Sigmoid colon (tissue), 7 donors: Measurements from ENCODE around the gene NUDT14. TPM values are rescaled to one million over a fixed set of nuclear protein-coding genes. Genes with fewer than 3 reads are reported as not detected.

Source experiments
- DNase-seq: peaks from one replicate; pipeline ENCODE4 v3.0.0-alpha.2; 2019
- H3K27ac ChIP-seq, 4 donors: fragments of 200-600 bp; sonication (generic); one replicate each; pipeline ENCODE4 v1.5.1; 2016 to 2019; ENCODE audit warnings: mild to moderate bottlenecking in 1 of 4
- H3K27me3 ChIP-seq, 3 donors: fragments of 200-600 bp; sonication (generic); one replicate each; pipeline ENCODE4 v1.5.1; 2019; ENCODE audit warnings: mild to moderate bottlenecking in 1 of 3
- H3K36me3 ChIP-seq, 4 donors: fragments of 200-600 bp; sonication (generic); one replicate each; pipeline ENCODE4 v1.5.1; 2016 to 2019
- H3K4me1 ChIP-seq, 4 donors: fragments of 200-600 bp; sonication (generic); one replicate each; pipeline ENCODE4 v1.5.1; 2017 to 2019
- H3K4me3 ChIP-seq, 4 donors: fragments of 200-600 bp; sonication (generic); one replicate each; pipeline ENCODE4 v1.5.1; 2017 to 2019; ENCODE audit warnings: mild to moderate bottlenecking in 2 of 4, moderate library complexity in 1 of 4
- H3K9me3 ChIP-seq, 4 donors: fragments of 200-600 bp in 3 of 4; sonication (generic) in 3 of 4; one replicate each; pipeline versions ENCODE4 v1.5.1 to v1.6.1; 2013 to 2019
- CTCF ChIP-seq, 4 experiments: fragments of 450-650 bp in 3 of 4; fragments of 200-600 bp in 1 of 4; IDR thresholded peaks; one replicate each; pipeline ENCODE4 v1.5.1; 2016 to 2019; ENCODE audit warnings: antibody characterized with exemption in 4 of 4, mild to moderate bottlenecking in 3 of 4, moderate library complexity in 2 of 4
- EP300 ChIP-seq, 4 donors: sonication (generic); formaldehyde crosslinking; IDR thresholded peaks; one replicate each; pipeline ENCODE4 v1.6.1; 2017; ENCODE audit warnings: antibody characterized with exemption in 4 of 4
- POLR2A ChIP-seq, 2 donors: fragments of 450-650 bp; IDR thresholded peaks; one replicate each; pipeline ENCODE4 v1.6.1; 2016; ENCODE audit warnings: antibody characterized with exemption in 2 of 2, mild to moderate bottlenecking in 2 of 2, moderate library complexity in 2 of 2
- POLR2AphosphoS5 ChIP-seq, 4 donors: sonication (generic); formaldehyde crosslinking; IDR thresholded peaks; one replicate each; pipeline ENCODE4 v1.6.1; 2017; ENCODE audit warnings: antibody characterized with exemption in 4 of 4
- WGBS, 2 donors: extraction: QIAGEN DNeasy Blood & Tissue Kit; methylation state at CpG; one replicate each; pipeline ENCODE4 v1.1.7; 2013; 5-methylcytosine and 5-hydroxymethylcytosine counted together
- intact Hi-C: fragments of 100-400 bp; cut with DNase I; formaldehyde crosslinking; loops from one replicate; pipeline ENCODE4 v1.15.1; 2023
- polyA plus RNA-seq, 3 donors: library from polyadenylated mRNA; stranded (reverse); fragments of 200-250 nt; gene quantifications; one replicate each; pipeline ENCODE4 v1.2.3, GENCODE V29; 2013
- total RNA-seq, 4 donors: library from RNA; depleted of rRNA; stranded (reverse); fragments of >200 nt; gene quantifications; one replicate each; pipeline ENCODE4 v1.1.0, GENCODE V29; 2016
- donor health status: healthy with polysubstance abuse.
- donor health status: Bipolar disorder and iron deficiency.
- donor health status: healthy.

Gene NUDT14
- total and polyA plus RNA-seq, 7 donors: 4.1 to 47.4 (median 10.5) TPM

- Histone ChIP-seq H3K27me3 (peaks cover 0 to 28% (median 12%) of the 10 kb centered on the region in 3 donors), H3K27ac (no peak overlapping the region), H3K4me1 (peaks cover 0 to 3% (median 2%) of the 10 kb centered on the region in 4 donors), H3K9me3 (no peaks in the 10 kb centered on the region), H3K36me3 (no peaks in the 10 kb centered on the region), H3K4me3 (no peak overlapping the region)
- WGBS, 2 donors: 88 to 92% methylated on average over 10 of the region's 10 CpGs
- no peak for DNase-seq
- intact Hi-C loops: no loop called here
- no peak for TF ChIP-seq EP300 (IDR thresholded peaks at IDR 0.05)
- no peak for TF ChIP-seq POLR2A (IDR thresholded peaks at IDR 0.05)
- TF ChIP-seq POLR2AphosphoS5 (IDR thresholded peaks at IDR 0.05): no peak
- no peak for TF ChIP-seq CTCF (IDR thresholded peaks at IDR 0.05)
Observed at GRCh38 chr14:105161964-105162668, 19.0 kb downstream of the NUDT14 start.

GRCh38 chr14:105161309-105161708 lies 19.8 kb downstream of the NUDT14 start:
- Histone ChIP-seq H3K27me3 (peaks cover 0 to 20% (median 4%) of the 10 kb centered on the region in 3 donors), H3K9me3 (no peaks in the 10 kb centered on the region), H3K36me3 (no peaks in the 10 kb centered on the region), H3K4me3 (no peak overlapping the region), H3K27ac (no peak overlapping the region), H3K4me1 (no peaks in the 10 kb centered on the region)
- WGBS, 2 donors: 64 to 78% methylated on average over 15 of the region's 15 CpGs
- no peak for TF ChIP-seq EP300 (IDR thresholded peaks at IDR 0.05)
- TF ChIP-seq CTCF (IDR thresholded peaks at IDR 0.05): no peak
- no peak for TF ChIP-seq POLR2AphosphoS5 (IDR thresholded peaks at IDR 0.05)
- TF ChIP-seq POLR2A (IDR thresholded peaks at IDR 0.05): no peak
- DNase-seq: no peak
- intact Hi-C loops: no loop called here

- Histone ChIP-seq H3K36me3 (no peaks in the 10 kb centered on the region), H3K4me3 (no peak overlapping the region), H3K9me3 (no peaks in the 10 kb centered on the region), H3K4me1 (no peaks in the 10 kb centered on the region), H3K27me3 (peaks cover 0 to 15% (median 0%) of the 10 kb centered on the region in 3 donors), H3K27ac (no peak overlapping the region)
- intact Hi-C loops: no loop called here
- TF ChIP-seq POLR2AphosphoS5 (IDR thresholded peaks at IDR 0.05) (no peak), EP300 (IDR thresholded peaks at IDR 0.05) (no peak), CTCF (IDR thresholded peaks at IDR 0.05) (no peak)
- 63 to 83% methylated on average over 12 of the region's 12 CpGs for WGBS, 2 donors
- no peak for DNase-seq
Observed at GRCh38 chr14:105160776-105161175, 20.3 kb downstream of the NUDT14 start.

GRCh38 chr14:105159344-105159743 lies 21.8 kb downstream of the NUDT14 start:
- H3K4me1 ChIP-seq: no peaks in the 10 kb centered on the region
- H3K27ac ChIP-seq: no peak overlapping the region
- no peak for TF ChIP-seq POLR2AphosphoS5 (IDR thresholded peaks at IDR 0.05)
- no peak for TF ChIP-seq EP300 (IDR thresholded peaks at IDR 0.05)
- TF ChIP-seq CTCF (IDR thresholded peaks at IDR 0.05): no peak
- TF ChIP-seq POLR2A (IDR thresholded peaks at IDR 0.05): no peak
- DNase-seq: no peak
- intact Hi-C loops: no loop called here
- H3K36me3 ChIP-seq: no peaks in the 10 kb centered on the region
- no peaks in the 10 kb centered on the region for H3K9me3 ChIP-seq
- H3K4me3 ChIP-seq: no peak overlapping the region
- WGBS, 2 donors: 83 to 84% methylated on average over 14 of the region's 14 CpGs
- peaks cover 0 to under 1% (median 0%) of the 10 kb centered on the region in 3 donors for H3K27me3 ChIP-seq

- H3K27ac ChIP-seq: no peak overlapping the region
- no peaks in the 10 kb centered on the region for H3K9me3 ChIP-seq
- intact Hi-C loops: no loop called here
- no peak for DNase-seq
- no peaks in the 10 kb centered on the region for H3K27me3 ChIP-seq
- H3K4me3 ChIP-seq: no peak overlapping the region
- TF ChIP-seq POLR2A (IDR thresholded peaks at IDR 0.05): no peak
- no peak for TF ChIP-seq EP300 (IDR thresholded peaks at IDR 0.05)
- H3K4me1 ChIP-seq: no peaks in the 10 kb centered on the region
- no peaks in the 10 kb centered on the region for H3K36me3 ChIP-seq
- WGBS, 2 donors: 81 to 83% methylated on average over 12 of the region's 12 CpGs
Observed at GRCh38 chr14:105158794-105159193, 22.3 kb downstream of the NUDT14 start.
